GM12878 (cell line): ENCODE measurements around the gene ARHGEF3. TPM values are rescaled to one million over a fixed set of nuclear protein-coding genes. Genes with fewer than 3 reads are reported as not detected.

Experiments used
- ATAC-seq: fragments of 200-7000 bp; cut with Tn5 transposase; 3 replicates; pipeline ENCODE4 v1.9.1; 2020; ENCODE audit warnings: mild to moderate bottlenecking, moderate library complexity
- BruUV-seq: library from RNA; stranded (reverse); fragments of 400-500 nt; replicated peaks from 2 replicates; lab custom pipeline; 2021; lab: Mats Ljungman, UMichigan
- CTCF ChIA-PET: fragments of 300-600 bp; sonication (Branson Sonifier 250); formaldehyde crosslinking; extraction: SDS; loops from one replicate; lab custom pipeline; 2021; ENCODE audit warnings: inconsistent platforms; lab: Yijun Ruan, JAX
- POLR2A ChIA-PET: fragments of 350-600 bp; formaldehyde crosslinking; extraction: SDS; loops from one replicate; lab custom pipeline; 2021; ENCODE audit warnings: inconsistent platforms; lab: Charles Lee
- RAD21 ChIA-PET: fragments of 300-600 bp; sonication (Branson Sonifier 250); formaldehyde crosslinking; loops from one replicate; lab custom pipeline; 2023; ENCODE audit warnings: antibody characterized with exemption; ENCODE audit not compliant: unreplicated experiment; lab: Charles Lee
- SMC1A ChIA-PET: fragments of 300-600 bp; sonication (Branson Sonifier 250); formaldehyde crosslinking; loops from one replicate; lab custom pipeline; 2023; ENCODE audit not compliant: unreplicated experiment, uncharacterized antibody; lab: Charles Lee
- DNase-seq: peaks from one replicate; pipeline ENCODE4 v3.0.0-alpha.2; 2011; ENCODE audit warnings: low read depth, low spot score
- FAIRE-seq: peaks from 3 replicates; lab custom pipeline; 2011; peaks lifted over from hg19 to GRCh38; lab: Jason Lieb, UNC
- H2AFZ ChIP-seq: 2 replicates; pipeline ENCODE4 v1.6.0; 2011; ENCODE audit warnings: low read depth, low read length, control low read depth; ENCODE audit not compliant: control insufficient read depth
- H3K27ac ChIP-seq: 2 replicates; pipeline ENCODE4 v1.5.1; 2011; ENCODE audit warnings: control low read depth; ENCODE audit not compliant: control insufficient read depth, insufficient read depth
- H3K27me3 ChIP-seq, 2 experiments: replicated peaks in 1 of 2; 2 replicates each; pipeline versions ENCODE4 v1.6.0 to v1.6.1; 2011; ENCODE audit warnings: low read length in 1 of 2; ENCODE audit not compliant: control insufficient read depth in 2 of 2, insufficient read depth in 2 of 2
- H3K36me3 ChIP-seq, 2 experiments: 2 replicates each; pipeline ENCODE4 v1.5.1; 2011; ENCODE audit warnings: low read length in 1 of 2; ENCODE audit not compliant: control insufficient read depth in 2 of 2, insufficient read depth in 2 of 2
- H3K4me1 ChIP-seq: 2 replicates; pipeline ENCODE4 v1.6.1; 2011; ENCODE audit warnings: mild to moderate bottlenecking, low read length, moderate library complexity, mixed read lengths; ENCODE audit not compliant: control insufficient read depth, insufficient read depth
- H3K4me2 ChIP-seq: 2 replicates; pipeline ENCODE4 v1.6.0; 2011; ENCODE audit warnings: control low read depth; ENCODE audit not compliant: control insufficient read depth, insufficient read depth
- H3K4me3 ChIP-seq: fragments of 200-600 bp; sonication (generic); 2 replicates; pipeline ENCODE4 v1.5.1; 2016
- H3K79me2 ChIP-seq: 2 replicates; pipeline ENCODE4 v1.6.0; 2011; ENCODE audit warnings: low read length; ENCODE audit not compliant: control insufficient read depth, insufficient read depth
- H3K9ac ChIP-seq: 2 replicates; pipeline ENCODE4 v1.8.0; 2011; ENCODE audit warnings: low read length, control low read depth, mixed read lengths; ENCODE audit not compliant: control insufficient read depth, insufficient read depth
- H3K9me3 ChIP-seq: replicated peaks from 3 replicates; pipeline ENCODE4 v1.5.1; 2011; ENCODE audit warnings: mild to moderate bottlenecking, low read length; ENCODE audit not compliant: control insufficient read depth, insufficient read depth
- H4K20me1 ChIP-seq: 2 replicates; pipeline ENCODE4 v1.6.0; 2011; ENCODE audit not compliant: control insufficient read depth, insufficient read depth
- CBFB ChIP-seq: IDR thresholded peaks from 2 replicates; pipeline ENCODE4 v1.6.1; 2016; ENCODE audit warnings: antibody characterized with exemption, low read depth
- CBX5 ChIP-seq: sonication (generic); IDR thresholded peaks from 2 replicates; pipeline ENCODE4 v1.6.1; 2016; ENCODE audit warnings: low read depth, moderate library complexity, mild to moderate bottlenecking, inconsistent platforms
- ELK1 ChIP-seq: IDR thresholded peaks from 2 replicates; pipeline ENCODE4 v1.6.1; 2012; ENCODE audit warnings: low read depth, low read length, improper control_type of control experiment
- IKZF2 ChIP-seq, 2 experiments: fragments of 450-650 bp; IDR thresholded peaks; 2 replicates each; pipeline ENCODE4 v1.6.1; 2017; ENCODE audit warnings: mild to moderate bottlenecking in 2 of 2, moderate library complexity in 2 of 2
- IRF5 ChIP-seq: fragments of 450-650 bp; IDR thresholded peaks from 2 replicates; pipeline ENCODE4 v1.6.1; 2017; ENCODE audit warnings: borderline replicate concordance
- MLLT1 ChIP-seq: fragments of 450-650 bp; IDR thresholded peaks from 2 replicates; pipeline ENCODE4 v1.6.1; 2016; ENCODE audit warnings: mild to moderate bottlenecking
- MYC ChIP-seq: IDR thresholded peaks from 2 replicates; pipeline ENCODE4 v1.6.1; 2011; ENCODE audit warnings: mild to moderate bottlenecking, low read length, moderate library complexity, inconsistent platforms; ENCODE audit not compliant: insufficient read depth, insufficient replicate concordance, insufficient read length, severe bottlenecking
- REST ChIP-seq: IDR thresholded peaks from 2 replicates; pipeline ENCODE4 v1.6.1; 2012; ENCODE audit warnings: mild to moderate bottlenecking, low read depth, low read length
- SUZ12 ChIP-seq: fragments of 200-600 bp; sonication (generic); IDR thresholded peaks from one replicate; pipeline ENCODE4 v1.6.1; 2018; ENCODE audit warnings: antibody characterized with exemption, mild to moderate bottlenecking; ENCODE audit not compliant: unreplicated experiment
- ZNF207 ChIP-seq: fragments of 450-650 bp; IDR thresholded peaks from 2 replicates; pipeline ENCODE4 v1.6.1; 2014; ENCODE audit warnings: antibody characterized with exemption, mild to moderate bottlenecking, borderline replicate concordance
- ZNF217 ChIP-seq: fragments of 450-650 bp; IDR thresholded peaks from 2 replicates; pipeline ENCODE4 v1.6.1; 2017; ENCODE audit warnings: antibody characterized with exemption, mild to moderate bottlenecking
- WGBS: methylation state at CpG from one replicate; pipeline ENCODE4 v1.1.6; 2016; ENCODE audit warnings: low lambda C conversion rate; ENCODE audit not compliant: insufficient replicate concordance, insufficient coverage; ENCODE audit errors: missing lambda C conversion rate; 5-methylcytosine and 5-hydroxymethylcytosine counted together
- in situ Hi-C: fragments of 300-500 bp; cut with MboI; formaldehyde crosslinking; loops from 9 replicates; pipeline ENCODE4 v1.14.3; 2018; ENCODE audit warnings: mixed read lengths
- intact Hi-C: fragments of 100-400 bp; cut with micrococcal nuclease; formaldehyde crosslinking; loops from one replicate; pipeline ENCODE4 v1.14.2; 2022; ENCODE audit not compliant: unreplicated experiment
- polyA plus RNA-seq, 11 experiments: library from polyadenylated mRNA; depleted of rRNA in 4 of 11; unstranded in 6 of 11; stranded (reverse) in 5 of 11; fragments of >200 nt; fragmentation: Nextera tagmentation in 4 of 11; fragmentation: Illumina TruSeq in 1 of 11; extraction: Ambion mirVana in 4 of 11; extraction: Trizol in 1 of 11; gene quantifications; 1 replicate in 1 of 11; 2 replicates in 10 of 11; pipeline versions ENCODE4 v1.2.1 to v1.2.3, GENCODE V29; 2011 to 2016; ENCODE audit warnings: inconsistent platforms in 2 of 11, missing spikeins in 2 of 11, low read depth in 1 of 11
- total RNA-seq, 4 experiments: library from RNA; depleted of rRNA in 3 of 4; stranded (reverse); fragments of >200 nt in 3 of 4; fragmentation: Illumina TruSeq in 1 of 4; extraction: Trizol in 1 of 4; gene quantifications; 2 replicates each; pipeline versions ENCODE4 v1.2.1 to v1.2.3, GENCODE V29; 2013 to 2021

Gene ARHGEF3
- total and polyA plus RNA-seq, 10 of the 15 experiments (the other 5 are each of a cell fraction or from before 2014, with no cell fraction given) = 21.8 to 78.7 (median 56.2) TPM

- TF ChIP-seq IRF5 = no peak
- TF ChIP-seq ZNF207 = peak; percentile 77; the same call in 1 of the 2 replicates
Measured at GRCh38 chr3:56683122-56683817, 118.5 kb downstream of the ARHGEF3 start, which contains the start of gene TASOR (continued).

GRCh38 chr3:56682462-56683121 is 119.2 kb downstream of the ARHGEF3 start:
- H3K4me3 ChIP-seq = peak overlapping the region; percentile 94
- TSS peak; percentile 96 for BruUV-seq
- peaks cover 0 to 3% of the 10 kb centered on the region in 2 experiments; a peak in 1 of 4 replicates for H3K36me3 ChIP-seq
- peak; percentile 83 for ATAC-seq
- in situ Hi-C loops (no loop called here), intact Hi-C loops (loop anchor here (2.0 kb wide), 1 partner anchor 126 kb away; the partner anchor contains the start of gene CCDC66)
- ChIA-PET POLR2A (interaction anchor here (0.5 to 1.7 kb wide), 18 partner anchors 9 to 552 kb away, joined by 3 to 15 read pairs (median 4); partner anchors contain the start of gene CCDC66), CTCF (interaction anchor here (0.6 to 2.1 kb wide), 3 partner anchors 20 to 117 kb away, joined by 3 to 15 read pairs (median 5); no protein-coding TSS in a partner anchor), SMC1A (interaction anchor here (1.0 to 1.6 kb wide), 4 partner anchors 12 to 118 kb away, joined by 3 to 6 read pairs (median 4); no protein-coding TSS in a partner anchor), RAD21 (interaction anchor here (0.9 to 1.7 kb wide), 11 partner anchors 9 to 1532 kb away, joined by 3 to 20 read pairs (median 4); partner anchors contain the start of gene ARHGEF3)
- peak overlapping the region; percentile 78 for H2AFZ ChIP-seq
- H4K20me1 ChIP-seq = no peaks in the 10 kb centered on the region
- H3K9ac ChIP-seq = peak overlapping the region; percentile 99
- peak; percentile 48 for DNase-seq
- peaks cover 2% of the 10 kb centered on the region; the same call in 1 of the 3 replicates for H3K9me3 ChIP-seq
- FAIRE-seq = peak; percentile 69
- no peaks in the 10 kb centered on the region for H3K27me3 ChIP-seq
- WGBS = 0% methylated on average over 42 of the region's 58 CpGs
- peaks cover 51% of the 10 kb centered on the region for H3K79me2 ChIP-seq
- H3K4me2 ChIP-seq = peak overlapping the region; percentile 72
- H3K4me1 ChIP-seq = peaks cover 3% of the 10 kb centered on the region
- H3K27ac ChIP-seq = peak overlapping the region; percentile 98
- TF ChIP-seq IKZF2 (IDR thresholded peaks at IDR 0.05) (0 out of 4 replicates have a peak, but pooled peaks of 1 of the 2 experiments have one; percentile 20), SUZ12 (no peak), ZNF217 (no peak), ELK1 (no peak), MYC (no peak), CBFB (no peak), CBX5 (peak; percentile 71; the same call in 1 of the 2 replicates), MLLT1 (0 out of 2 replicates have a peak, but pooled peaks have one; percentile 68), REST (no peak)
